Activated naive CD4-positive, alpha-beta T cell treated with Interleukin-2 at 50 U/mL for 16 hours (primary cell): ENCODE results near the gene SKA1.
"Not testable (repeated sequence)": the region's sequence is repeated elsewhere in the genome, so short reads cannot be mapped to it uniquely, and the experiment has no call there.

Experiments
- DNase-seq: peaks from one replicate; pipeline ENCODE4 v3.0.0-alpha.2; 2020

Gene SKA1

DNA sequence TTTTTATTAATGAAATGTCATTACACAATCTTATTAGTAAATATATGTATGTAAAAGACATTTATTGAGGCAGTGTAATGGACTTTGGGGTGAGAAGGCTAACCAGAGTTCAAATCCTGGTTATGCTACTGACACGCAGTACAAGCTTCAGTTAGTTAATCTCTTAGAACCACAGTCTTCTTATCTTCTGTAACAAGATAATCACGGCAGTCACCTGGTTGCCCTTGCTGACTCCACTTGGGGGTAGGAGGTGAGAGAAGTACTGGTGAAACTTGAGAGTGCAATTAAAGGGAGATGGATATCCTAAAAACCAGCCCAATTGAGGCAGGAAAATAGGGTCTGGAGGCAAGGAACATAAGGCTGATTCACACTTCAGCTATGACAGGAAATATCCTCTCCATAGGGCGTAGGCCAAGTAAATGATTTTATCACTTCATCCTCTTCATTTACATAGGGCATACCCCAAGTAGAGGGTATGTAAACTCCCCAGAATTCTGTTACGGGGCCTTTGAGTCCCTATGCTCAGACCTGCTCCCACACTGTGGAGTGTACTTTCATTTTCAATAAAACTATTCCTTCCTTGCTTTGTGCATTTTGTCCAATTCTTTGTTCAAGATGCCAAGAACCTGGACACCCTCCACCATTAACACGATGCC is 21.3 kb downstream of the SKA1 start:
- DNase-seq: no peak

- no peak for DNase-seq
These were observed 22.2 kb downstream of the SKA1 start for GRCh38 chr18:50397023-50397422.

GRCh38 chr18:50398099-50398498 is 23.3 kb downstream of the SKA1 start:
- DNase-seq: no peak

DNA sequence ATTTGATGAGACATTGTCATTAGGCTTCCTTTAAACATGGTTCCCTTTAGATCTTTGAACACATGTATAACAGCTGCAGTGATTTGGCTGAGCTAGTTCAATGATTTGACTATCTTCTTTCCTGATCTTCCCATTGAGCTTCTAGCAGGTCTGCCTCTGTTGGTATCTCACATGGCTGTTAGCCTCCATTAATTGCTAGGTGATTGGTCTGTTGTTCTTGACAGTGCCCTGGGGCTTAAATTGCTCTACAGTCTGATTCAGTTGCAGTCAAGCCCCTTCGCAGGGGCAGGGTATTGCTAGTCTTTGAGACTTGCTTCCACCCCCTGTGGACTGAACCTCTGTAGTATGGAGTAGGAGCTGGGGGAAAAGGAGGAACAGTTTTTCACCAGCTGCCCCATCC is 24.1 kb downstream of the SKA1 start:
- no peak for DNase-seq

DNA sequence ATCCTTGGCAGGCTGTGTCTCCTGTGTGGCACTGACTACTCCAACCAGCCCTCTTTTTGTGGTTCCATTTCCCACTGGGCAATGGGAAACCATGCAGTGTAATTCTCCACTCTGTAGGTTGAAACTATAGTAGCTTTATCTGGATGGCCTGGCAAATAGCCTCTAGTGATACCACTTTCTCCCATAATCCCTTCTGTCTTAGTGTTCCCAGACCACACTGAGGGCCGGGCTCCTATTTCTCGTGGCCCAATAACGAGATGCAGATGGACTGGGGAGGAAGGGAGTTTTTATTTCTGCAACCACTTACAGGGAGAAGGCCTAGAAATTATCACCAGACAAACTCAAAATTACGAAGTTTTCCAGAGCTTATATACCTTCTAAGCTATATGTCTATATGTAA is 24.7 kb downstream of the SKA1 start:
- DNase-seq: no peak

DNA sequence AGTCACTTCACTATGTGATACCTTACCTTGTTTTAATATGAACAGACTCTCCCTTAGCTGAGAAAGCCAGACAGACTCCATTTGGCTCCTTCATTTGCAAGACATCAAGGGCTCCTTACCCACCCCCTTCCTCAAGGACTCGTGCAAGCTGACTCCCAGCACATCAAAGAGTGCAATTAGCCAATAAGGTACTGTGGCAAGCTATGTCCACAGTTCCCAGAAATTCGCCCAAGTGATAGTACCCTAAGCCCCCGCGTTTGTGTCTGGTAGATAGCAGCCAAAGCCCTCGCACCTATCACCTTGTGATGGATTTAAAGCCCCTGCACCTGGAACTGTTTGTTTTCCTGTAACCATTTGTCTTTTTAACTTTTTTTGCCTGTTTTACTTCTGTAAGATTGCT is 25.6 kb downstream of the SKA1 start:
- not testable (repeated sequence) for DNase-seq

- no peak for DNase-seq
These were observed 26.4 kb downstream of the SKA1 start for GRCh38 chr18:50401295-50401694.

DNA sequence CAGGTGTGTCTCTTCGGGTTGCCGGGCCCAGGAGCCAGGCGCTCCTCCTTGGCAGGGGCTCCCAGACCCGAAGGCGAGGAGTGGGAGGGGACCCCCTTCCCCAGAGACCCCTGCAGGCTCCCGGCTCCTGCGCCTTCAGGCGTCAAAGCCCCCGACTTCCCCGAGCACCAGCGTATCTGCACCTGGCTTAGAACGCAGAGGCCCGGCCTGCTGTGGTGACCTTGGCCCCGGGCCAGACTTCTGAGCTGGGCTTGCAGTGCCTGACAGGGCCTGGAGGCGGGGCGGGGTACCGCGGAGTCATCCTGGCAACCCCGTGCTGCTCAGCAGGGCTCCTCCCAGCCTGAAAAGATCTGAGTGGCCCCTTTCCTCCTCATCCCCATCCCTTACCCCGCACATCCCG is 27.0 kb downstream of the SKA1 start:
- no peak for DNase-seq

- DNase-seq: not testable (repeated sequence)
These were observed 30.1 kb downstream of the SKA1 start for GRCh38 chr18:50404752-50405581.

- DNase-seq: no peak
These were observed 30.9 kb downstream of the SKA1 start for GRCh38 chr18:50405582-50406271.

DNA sequence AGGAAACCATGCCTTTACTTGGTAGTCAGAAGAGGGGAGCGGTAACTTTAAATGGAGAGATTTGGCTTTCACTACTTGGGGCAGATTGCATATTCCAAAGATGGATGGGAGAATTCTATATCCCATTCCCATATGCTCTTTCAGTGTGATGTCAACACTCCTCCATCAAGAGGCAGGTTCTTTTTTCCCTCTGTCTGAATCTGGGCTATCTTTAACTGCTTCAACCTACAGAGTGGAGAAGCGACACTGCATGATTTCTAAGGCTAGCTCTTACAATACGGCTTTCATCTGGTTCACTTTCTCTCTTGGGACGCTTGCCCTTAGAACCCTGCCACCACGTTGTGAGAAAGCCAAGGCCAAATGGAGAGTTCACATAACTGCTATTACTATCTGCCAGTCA is 34.4 kb downstream of the SKA1 start:
- DNase-seq: no peak

DNA sequence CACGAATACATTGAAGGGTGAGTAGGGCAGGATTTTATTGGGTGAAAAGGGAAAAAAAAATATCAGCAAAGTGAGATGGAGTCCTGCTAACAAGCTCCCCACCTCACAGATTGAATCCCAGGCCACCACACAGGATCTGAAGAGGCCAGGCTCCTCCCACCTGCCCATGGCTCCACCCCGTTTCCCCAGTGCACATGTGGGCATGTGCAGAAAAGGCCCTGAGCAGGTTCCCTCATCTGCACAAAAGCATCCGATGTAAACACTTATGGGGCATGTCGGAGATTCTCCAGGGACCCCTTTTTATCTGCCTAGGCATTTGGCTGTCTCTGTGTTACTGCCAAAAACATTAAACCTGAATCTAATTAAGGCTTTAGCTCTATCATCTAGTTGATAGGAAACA is 35.2 kb downstream of the SKA1 start:
- no peak for DNase-seq

- no peak for DNase-seq
These were observed 36.0 kb downstream of the SKA1 start for GRCh38 chr18:50410894-50411293.

GRCh38 chr18:50416832-50417231 is 42.0 kb downstream of the SKA1 start:
- not testable (repeated sequence) for DNase-seq

DNA sequence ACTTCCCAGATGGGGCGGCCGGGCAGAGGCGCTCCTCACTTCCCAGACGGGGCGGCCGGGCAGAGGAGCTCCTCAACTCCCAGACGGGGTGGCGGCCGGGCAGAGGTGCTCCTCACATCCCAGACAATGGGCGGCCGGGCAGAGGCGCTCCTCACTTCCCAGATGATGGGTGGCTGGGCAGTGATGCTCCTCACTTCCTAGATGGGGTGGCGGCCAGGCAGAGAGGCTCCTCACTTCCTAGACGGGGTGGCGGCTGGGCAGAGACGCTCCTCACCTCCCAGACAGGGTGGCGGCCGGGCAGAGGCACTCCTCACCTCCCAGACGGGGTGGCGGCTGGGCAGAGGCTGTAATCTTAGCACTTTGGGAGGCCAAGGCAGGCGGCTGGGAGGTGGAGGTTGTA is 42.9 kb downstream of the SKA1 start:
- DNase-seq: not testable (repeated sequence)

GRCh38 chr18:50418650-50419049 is 43.8 kb downstream of the SKA1 start:
- no peak for DNase-seq

- DNase-seq: no peak
These were observed 47.5 kb downstream of the SKA1 start for GRCh38 chr18:50422286-50422898.

GRCh38 chr18:50424877-50425690 is 50.2 kb downstream of the SKA1 start:
- no peak for DNase-seq

- no peak for DNase-seq
These were observed 53.0 kb downstream of the SKA1 start for GRCh38 chr18:50427896-50428295.

- DNase-seq: no peak
These were observed 53.8 kb downstream of the SKA1 start for GRCh38 chr18:50428531-50429206.

- DNase-seq: no peak
These were observed 54.5 kb downstream of the SKA1 start for GRCh38 chr18:50429207-50429948.
